ENCODE results near the gene HSPA12B. TPM values are rescaled to one million over a fixed set of nuclear protein-coding genes. Genes with fewer than 3 reads are reported as not detected.

HSPA12B gene
- total RNA-seq, 1 experiment from 2014 or later, result not detected

GRCh38 chr20:3686867-3687321 is 45.6 kb upstream of the HSPA12B start:
- intact Hi-C loops (cut with micrococcal nuclease; ENCODE audit: unreplicated experiment), result no loop called here
- H3K27me3 ChIP-seq (replicated peaks; ENCODE audit: insufficient read depth, low read depth, low read length, poor library complexity), result no peaks in the 10 kb centered on the region
- H3K9me3 ChIP-seq (ENCODE audit: low read depth, low read length, poor library complexity, severe bottlenecking), result no peaks in the 10 kb centered on the region
- H3K27ac ChIP-seq (ENCODE audit: low read depth, low read length, poor library complexity, severe bottlenecking), result no peak overlapping the region
- no peak overlapping the region for H3K4me3 ChIP-seq (ENCODE audit: low read depth, low read length, poor library complexity, severe bottlenecking)
- CTCF ChIA-PET, result interaction anchor here (0.5 to 0.9 kb wide), 2 partner anchors 10 to 468 kb away, joined by 5 to 7 read pairs; no protein-coding TSS in a partner anchor
- TF ChIP-seq EZH2 (IDR thresholded peaks at IDR 0.05; ENCODE audit: borderline replicate concordance, low read depth, low read length, poor library complexity, severe bottlenecking), result no peak
- peak; percentile 36 for TF ChIP-seq CTCF (conservative IDR thresholded peaks at IDR 0.05; ENCODE audit: low read depth, low read length)
- peak; percentile 52 for DNase-seq (ENCODE audit: low spot score)
- POLR2A ChIA-PET (ENCODE audit: low non-redundant PET), result no interaction called here
- H3K4me1 ChIP-seq (ENCODE audit: insufficient read depth, low read length, poor library complexity, severe bottlenecking), result peaks cover 4% of the 10 kb centered on the region
- no peaks in the 10 kb centered on the region for H3K36me3 ChIP-seq (ENCODE audit: insufficient read depth, low read length, poor library complexity, severe bottlenecking)
- BruUV-seq (replicated peaks), result no TSS peak

- ChIA-PET CTCF (interaction anchor here (0.5 to 0.9 kb wide), 2 partner anchors 11 to 469 kb away, joined by 5 to 7 read pairs; no protein-coding TSS in a partner anchor), POLR2A (ENCODE audit: low non-redundant PET) (no interaction called here)
- Histone ChIP-seq H3K27ac (ENCODE audit: low read depth, low read length, poor library complexity, severe bottlenecking) (no peak overlapping the region), H3K27me3 (replicated peaks; ENCODE audit: insufficient read depth, low read depth, low read length, poor library complexity) (no peaks in the 10 kb centered on the region), H3K4me3 (ENCODE audit: low read depth, low read length, poor library complexity, severe bottlenecking) (no peak overlapping the region), H3K9me3 (ENCODE audit: low read depth, low read length, poor library complexity, severe bottlenecking) (no peaks in the 10 kb centered on the region), H3K36me3 (ENCODE audit: insufficient read depth, low read length, poor library complexity, severe bottlenecking) (no peaks in the 10 kb centered on the region), H3K4me1 (ENCODE audit: insufficient read depth, low read length, poor library complexity, severe bottlenecking) (peaks cover 4% of the 10 kb centered on the region)
- peak; percentile 45 for DNase-seq (ENCODE audit: low spot score)
- intact Hi-C loops (cut with micrococcal nuclease; ENCODE audit: unreplicated experiment), result no loop called here
- TF ChIP-seq CTCF (conservative IDR thresholded peaks at IDR 0.05; ENCODE audit: low read depth, low read length), result no peak
- TF ChIP-seq EZH2 (IDR thresholded peaks at IDR 0.05; ENCODE audit: borderline replicate concordance, low read depth, low read length, poor library complexity, severe bottlenecking), result no peak
- no TSS peak for BruUV-seq (replicated peaks)
Measured at GRCh38 chr20:3687655-3688054, 44.8 kb upstream of the HSPA12B start.

- Histone ChIP-seq H3K4me1 (ENCODE audit: insufficient read depth, low read length, poor library complexity, severe bottlenecking) (peaks cover 4% of the 10 kb centered on the region), H3K27me3 (replicated peaks; ENCODE audit: insufficient read depth, low read depth, low read length, poor library complexity) (no peaks in the 10 kb centered on the region), H3K27ac (ENCODE audit: low read depth, low read length, poor library complexity, severe bottlenecking) (no peak overlapping the region), H3K4me3 (ENCODE audit: low read depth, low read length, poor library complexity, severe bottlenecking) (no peak overlapping the region), H3K36me3 (ENCODE audit: insufficient read depth, low read length, poor library complexity, severe bottlenecking) (no peaks in the 10 kb centered on the region), H3K9me3 (ENCODE audit: low read depth, low read length, poor library complexity, severe bottlenecking) (no peaks in the 10 kb centered on the region)
- no TSS peak for BruUV-seq (replicated peaks)
- DNase-seq (ENCODE audit: low spot score), result no peak
- ChIA-PET POLR2A (ENCODE audit: low non-redundant PET) (no interaction called here), CTCF (interaction anchor here (1.0 kb wide), 1 partner anchor 21 kb away, joined by 5 read pairs; no protein-coding TSS in a partner anchor)
- intact Hi-C loops (cut with micrococcal nuclease; ENCODE audit: unreplicated experiment), result no loop called here
- TF ChIP-seq EZH2 (IDR thresholded peaks at IDR 0.05; ENCODE audit: borderline replicate concordance, low read depth, low read length, poor library complexity, severe bottlenecking), result no peak
- TF ChIP-seq CTCF (conservative IDR thresholded peaks at IDR 0.05; ENCODE audit: low read depth, low read length), result no peak
Measured at GRCh38 chr20:3689978-3690377, 42.5 kb upstream of the HSPA12B start.

Data from A673 (cell line).